Measurements from ENCODE around the gene ZNF14. TPM values are rescaled to one million over a fixed set of nuclear protein-coding genes. Genes with fewer than 3 reads are reported as not detected.

The ZNF14 gene
- total RNA-seq, 4 donors from 2014 or later, result 1.9 to 11.6 (median 6.4) TPM

DNA sequence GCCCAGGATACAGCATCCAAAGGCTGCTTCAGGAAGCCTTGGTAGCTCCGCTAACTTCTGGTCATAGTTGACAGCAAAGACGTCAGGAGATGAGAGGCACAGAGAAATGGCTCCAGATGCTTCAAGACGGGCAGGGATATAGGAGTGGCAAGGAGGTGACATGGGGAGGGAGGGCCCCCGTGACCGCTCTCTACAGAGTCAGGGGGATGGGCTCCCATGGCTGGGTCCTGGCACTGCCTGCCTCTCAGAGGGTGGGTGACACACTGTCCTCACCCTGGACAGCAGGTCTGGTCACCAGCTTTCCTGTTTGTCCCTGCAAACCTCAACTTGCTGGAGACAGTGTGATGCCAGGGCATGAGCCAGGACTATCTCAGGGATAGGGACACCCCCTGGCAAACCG, 10.3 kb upstream of the ZNF14 start:
- no peak overlapping the region for H3K4me3 ChIP-seq
- H3K27me3 ChIP-seq, result no peaks in the 10 kb centered on the region
- no peak for TF ChIP-seq POLR2A (IDR thresholded peaks at IDR 0.05)
- TF ChIP-seq, protein P1, sequence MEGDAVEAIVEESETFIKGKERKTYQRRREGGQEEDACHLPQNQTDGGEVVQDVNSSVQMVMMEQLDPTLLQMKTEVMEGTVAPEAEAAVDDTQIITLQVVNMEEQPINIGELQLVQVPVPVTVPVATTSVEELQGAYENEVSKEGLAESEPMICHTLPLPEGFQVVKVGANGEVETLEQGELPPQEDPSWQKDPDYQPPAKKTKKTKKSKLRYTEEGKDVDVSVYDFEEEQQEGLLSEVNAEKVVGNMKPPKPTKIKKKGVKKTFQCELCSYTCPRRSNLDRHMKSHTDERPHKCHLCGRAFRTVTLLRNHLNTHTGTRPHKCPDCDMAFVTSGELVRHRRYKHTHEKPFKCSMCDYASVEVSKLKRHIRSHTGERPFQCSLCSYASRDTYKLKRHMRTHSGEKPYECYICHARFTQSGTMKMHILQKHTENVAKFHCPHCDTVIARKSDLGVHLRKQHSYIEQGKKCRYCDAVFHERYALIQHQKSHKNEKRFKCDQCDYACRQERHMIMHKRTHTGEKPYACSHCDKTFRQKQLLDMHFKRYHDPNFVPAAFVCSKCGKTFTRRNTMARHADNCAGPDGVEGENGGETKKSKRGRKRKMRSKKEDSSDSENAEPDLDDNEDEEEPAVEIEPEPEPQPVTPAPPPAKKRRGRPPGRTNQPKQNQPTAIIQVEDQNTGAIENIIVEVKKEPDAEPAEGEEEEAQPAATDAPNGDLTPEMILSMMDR (IDR thresholded peaks at IDR 0.05), result no peak
- no peak overlapping the region for H3K27ac ChIP-seq
- H3K4me1 ChIP-seq, result no peaks in the 10 kb centered on the region
- no peak for DNase-seq
- no peaks in the 10 kb centered on the region for H3K9me3 ChIP-seq
- H3K36me3 ChIP-seq, result no peaks in the 10 kb centered on the region

DNA sequence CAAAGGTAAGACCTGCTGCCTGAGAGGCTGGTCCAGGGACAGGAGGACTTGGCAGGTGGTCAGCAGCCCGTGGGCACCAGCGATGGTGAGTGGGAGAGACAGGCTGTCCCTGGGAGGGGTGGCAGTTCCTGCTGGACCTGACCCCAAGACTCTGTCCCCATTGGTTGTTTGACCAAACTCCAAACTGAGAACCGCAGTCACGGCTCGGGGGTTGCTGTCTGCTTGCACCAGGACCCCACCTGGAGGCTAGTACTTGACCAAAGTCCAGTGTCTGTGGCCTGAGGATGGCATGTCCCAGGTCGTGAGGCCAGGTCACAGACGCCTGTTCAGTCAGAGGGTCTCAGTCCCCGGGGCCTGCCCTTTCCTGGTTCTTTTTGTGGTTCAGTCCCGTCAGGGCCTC, 9.9 kb upstream of the ZNF14 start:
- Histone ChIP-seq H3K4me3 (no peak overlapping the region), H3K27ac (no peak overlapping the region), H3K4me1 (no peaks in the 10 kb centered on the region), H3K27me3 (no peaks in the 10 kb centered on the region), H3K9me3 (no peaks in the 10 kb centered on the region), H3K36me3 (no peaks in the 10 kb centered on the region)
- no peak for DNase-seq
- no peak for TF ChIP-seq POLR2A (IDR thresholded peaks at IDR 0.05)
- TF ChIP-seq, protein P1 (IDR thresholded peaks at IDR 0.05), result no peak

DNA sequence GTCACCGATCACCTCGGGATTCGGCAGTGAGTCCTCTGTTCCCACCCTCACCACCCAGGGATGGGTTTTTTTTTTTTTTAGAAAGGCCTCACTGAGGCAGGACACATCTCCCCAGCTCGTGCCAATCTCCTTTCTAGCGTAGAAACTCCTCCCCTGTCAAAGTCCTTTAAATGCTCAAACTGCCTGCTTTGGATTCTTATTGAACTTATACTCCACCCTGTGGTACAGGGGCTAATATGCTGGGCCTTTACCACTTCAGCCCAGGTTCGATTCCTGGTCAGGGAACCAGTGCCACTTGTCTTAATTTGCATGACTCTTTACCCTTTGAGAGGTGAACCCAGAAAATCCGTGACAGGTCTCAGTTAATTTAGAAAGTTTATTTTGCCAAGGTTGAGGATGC, 8.3 kb upstream of the ZNF14 start:
- Histone ChIP-seq H3K36me3 (no peaks in the 10 kb centered on the region), H3K27ac (no peak overlapping the region), H3K4me3 (no peak overlapping the region), H3K27me3 (no peaks in the 10 kb centered on the region), H3K9me3 (no peaks in the 10 kb centered on the region), H3K4me1 (no peaks in the 10 kb centered on the region)
- TF ChIP-seq, protein P1 (IDR thresholded peaks at IDR 0.05), result no peak
- no peak for TF ChIP-seq POLR2A (IDR thresholded peaks at IDR 0.05)
- no peak for DNase-seq

DNA sequence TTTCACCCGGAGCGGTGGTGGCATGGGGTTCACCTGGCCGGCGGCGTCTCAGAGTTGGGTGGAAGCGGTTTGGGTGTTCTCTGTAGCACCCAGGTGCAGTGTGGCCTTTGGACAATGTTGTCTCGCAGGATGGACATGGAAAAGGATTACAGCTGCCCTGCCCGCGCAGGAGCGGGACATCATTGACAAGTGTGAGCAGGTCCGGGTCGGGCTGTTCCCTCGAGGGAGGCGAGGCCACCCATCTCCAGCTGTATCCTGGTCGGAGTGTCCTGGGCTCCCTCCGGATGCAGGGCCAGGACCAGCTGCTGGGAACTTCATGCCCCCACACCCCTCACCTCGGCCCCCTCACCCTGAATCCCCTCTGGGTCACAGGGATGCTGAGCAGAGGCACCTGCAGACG, 7.8 kb upstream of the ZNF14 start:
- H3K4me3 ChIP-seq, result no peak overlapping the region
- H3K27ac ChIP-seq, result no peak overlapping the region
- no peak for TF ChIP-seq POLR2A (IDR thresholded peaks at IDR 0.05)
- TF ChIP-seq, protein P1 (IDR thresholded peaks at IDR 0.05), result no peak
- no peaks in the 10 kb centered on the region for H3K27me3 ChIP-seq
- no peaks in the 10 kb centered on the region for H3K4me1 ChIP-seq
- H3K36me3 ChIP-seq, result no peaks in the 10 kb centered on the region
- no peaks in the 10 kb centered on the region for H3K9me3 ChIP-seq
- no peak for DNase-seq

DNA sequence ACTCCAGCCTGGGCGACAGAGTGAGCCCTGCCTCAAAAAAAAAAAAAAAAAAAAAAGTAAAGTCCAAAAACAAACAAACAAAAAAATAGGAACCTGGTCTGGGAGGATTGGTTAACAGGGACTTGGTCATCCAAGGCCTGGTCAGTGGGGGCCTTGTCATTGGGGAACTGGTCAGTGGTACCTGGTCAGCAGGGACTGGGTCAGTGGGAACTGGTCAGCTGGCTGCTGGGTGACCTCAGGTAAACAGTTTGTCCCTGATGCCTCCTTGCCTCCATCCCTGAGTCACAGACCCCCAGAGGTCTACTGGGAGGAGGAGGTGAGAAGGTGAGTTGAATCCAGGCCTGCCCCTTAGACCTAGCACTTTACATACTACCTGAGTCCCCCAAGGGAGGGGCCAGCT, 5.7 kb upstream of the ZNF14 start:
- Histone ChIP-seq H3K4me3 (no peak overlapping the region), H3K27ac (no peak overlapping the region), H3K9me3 (no peaks in the 10 kb centered on the region), H3K36me3 (no peaks in the 10 kb centered on the region), H3K4me1 (no peaks in the 10 kb centered on the region), H3K27me3 (no peaks in the 10 kb centered on the region)
- TF ChIP-seq, protein P1 (IDR thresholded peaks at IDR 0.05), result no peak
- no peak for TF ChIP-seq POLR2A (IDR thresholded peaks at IDR 0.05)
- DNase-seq, result no peak
